Neural crest cell (in vitro differentiated cells): ENCODE measurements around the gene NKAPD1. TPM values are rescaled to one million over a fixed set of nuclear protein-coding genes. Genes with fewer than 3 reads are reported as not detected.
A peak's percentile ranks its signal among the peaks of the same experiment; 100 is the strongest.

Experiments
- DNase-seq: peaks from one replicate; pipeline ENCODE4 v3.0.0; 2021; ENCODE audit warnings: low read depth, mixed read lengths, low spot score
- H3K27ac Mint-ChIP-seq: one replicate; pipeline ENCODE4 v1.8.0; 2021; ENCODE audit warnings: mild to moderate bottlenecking, mixed read lengths; ENCODE audit not compliant: unreplicated experiment
- H3K27me3 Mint-ChIP-seq: 2 replicates; pipeline ENCODE4 v1.8.0; 2021; ENCODE audit warnings: low read depth, mild to moderate bottlenecking, mixed read lengths
- H3K36me3 Mint-ChIP-seq: 2 replicates; pipeline ENCODE4 v1.8.0; 2021; ENCODE audit warnings: low read depth, mild to moderate bottlenecking, mixed read lengths
- H3K4me1 Mint-ChIP-seq: 2 replicates; pipeline ENCODE4 v1.8.0; 2021; ENCODE audit warnings: mixed read lengths
- H3K4me3 Mint-ChIP-seq: one replicate; pipeline ENCODE4 v1.8.0; 2021; ENCODE audit warnings: mild to moderate bottlenecking, mixed read lengths
- H3K9me3 Mint-ChIP-seq: 2 replicates; pipeline ENCODE4 v1.8.0; 2021; ENCODE audit warnings: mixed read lengths
- total RNA-seq: library from RNA; stranded (reverse); gene quantifications from 2 replicates; pipeline ENCODE4 v1.2.1, GENCODE V29; 2021
- TF ChIP-seq, protein P1 (sequence below): fragments of 200-600 bp; sonication (generic); conservative IDR thresholded peaks from 2 replicates; pipeline ENCODE4 v1.5.0; 2021; ENCODE audit warnings: antibody characterized with exemption, mild to moderate bottlenecking

NKAPD1 gene
- total RNA-seq, 1 donor from 2014 or later: 33.1 TPM

DNA sequence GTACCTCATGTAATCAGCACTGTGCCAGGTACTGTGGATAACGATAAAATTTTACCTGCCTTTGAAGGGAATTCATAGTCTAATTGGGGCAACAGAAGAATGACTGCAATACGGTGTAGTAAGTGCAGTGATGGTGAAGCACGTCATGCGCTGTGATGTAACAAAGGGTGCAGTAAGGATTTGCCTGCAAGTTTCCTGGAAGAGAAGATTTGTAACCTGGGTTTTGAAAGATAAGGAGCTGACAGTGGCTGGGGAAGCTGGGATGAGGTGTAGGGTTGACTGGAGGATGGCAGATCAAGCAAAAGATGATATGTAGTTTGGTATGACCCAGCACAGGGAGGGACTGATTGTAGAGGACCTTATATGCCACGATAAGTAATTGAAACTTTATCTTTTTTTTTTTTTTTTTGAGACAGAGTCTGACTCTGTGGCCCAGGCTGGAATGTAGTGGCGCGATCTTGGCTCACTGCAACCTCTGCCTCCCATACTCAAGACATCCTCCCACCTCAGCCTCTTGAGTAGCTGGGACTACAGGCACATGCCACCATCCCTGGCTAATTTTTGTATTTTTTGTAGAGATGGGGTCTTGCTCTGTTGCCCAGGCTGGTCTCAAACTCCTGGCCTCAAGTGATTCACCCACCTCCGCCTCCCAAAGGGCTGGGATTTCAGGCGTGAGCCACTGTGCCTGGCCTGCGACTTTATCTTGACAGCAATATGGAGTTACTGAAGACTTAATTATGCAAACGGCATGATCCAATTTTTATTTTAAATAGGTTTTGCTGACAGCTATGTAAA lies 23.8 kb downstream of the NKAPD1 start:
- Mint-ChIP-seq H3K9me3 (no peaks in the 10 kb centered on the region), H3K4me3 (no peak overlapping the region), H3K27me3 (no peaks in the 10 kb centered on the region), H3K27ac (no peak overlapping the region), H3K4me1 (no peaks in the 10 kb centered on the region), H3K36me3 (peaks cover 3% of the 10 kb centered on the region)
- no peak for DNase-seq
- TF ChIP-seq, protein P1, sequence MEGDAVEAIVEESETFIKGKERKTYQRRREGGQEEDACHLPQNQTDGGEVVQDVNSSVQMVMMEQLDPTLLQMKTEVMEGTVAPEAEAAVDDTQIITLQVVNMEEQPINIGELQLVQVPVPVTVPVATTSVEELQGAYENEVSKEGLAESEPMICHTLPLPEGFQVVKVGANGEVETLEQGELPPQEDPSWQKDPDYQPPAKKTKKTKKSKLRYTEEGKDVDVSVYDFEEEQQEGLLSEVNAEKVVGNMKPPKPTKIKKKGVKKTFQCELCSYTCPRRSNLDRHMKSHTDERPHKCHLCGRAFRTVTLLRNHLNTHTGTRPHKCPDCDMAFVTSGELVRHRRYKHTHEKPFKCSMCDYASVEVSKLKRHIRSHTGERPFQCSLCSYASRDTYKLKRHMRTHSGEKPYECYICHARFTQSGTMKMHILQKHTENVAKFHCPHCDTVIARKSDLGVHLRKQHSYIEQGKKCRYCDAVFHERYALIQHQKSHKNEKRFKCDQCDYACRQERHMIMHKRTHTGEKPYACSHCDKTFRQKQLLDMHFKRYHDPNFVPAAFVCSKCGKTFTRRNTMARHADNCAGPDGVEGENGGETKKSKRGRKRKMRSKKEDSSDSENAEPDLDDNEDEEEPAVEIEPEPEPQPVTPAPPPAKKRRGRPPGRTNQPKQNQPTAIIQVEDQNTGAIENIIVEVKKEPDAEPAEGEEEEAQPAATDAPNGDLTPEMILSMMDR: no peak

DNA sequence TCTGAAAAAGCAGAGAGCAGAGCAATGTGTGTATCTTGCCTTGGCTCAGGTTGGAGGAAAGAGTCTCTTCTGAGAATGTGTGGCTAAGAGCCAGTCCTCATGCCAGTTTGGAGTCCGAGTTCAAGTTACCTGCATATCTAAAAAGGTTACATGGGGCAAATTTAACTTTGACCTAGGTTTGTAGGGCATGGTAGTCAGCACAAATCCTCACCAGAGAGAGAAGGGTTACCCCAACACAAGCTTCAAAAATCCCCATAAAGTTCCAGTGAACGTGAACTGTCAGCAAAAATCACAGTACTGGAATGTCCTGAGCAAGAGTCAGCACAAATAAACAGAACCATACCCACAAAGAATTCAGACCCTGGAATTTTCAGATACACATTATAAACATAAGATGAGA lies 26.4 kb downstream of the NKAPD1 start:
- no peaks in the 10 kb centered on the region for H3K4me1 Mint-ChIP-seq
- no peak overlapping the region for H3K27ac Mint-ChIP-seq
- DNase-seq: no peak
- no peak overlapping the region for H3K4me3 Mint-ChIP-seq
- no peaks in the 10 kb centered on the region for H3K36me3 Mint-ChIP-seq
- H3K27me3 Mint-ChIP-seq: no peaks in the 10 kb centered on the region
- no peaks in the 10 kb centered on the region for H3K9me3 Mint-ChIP-seq
- TF ChIP-seq, protein P1: no peak

DNA sequence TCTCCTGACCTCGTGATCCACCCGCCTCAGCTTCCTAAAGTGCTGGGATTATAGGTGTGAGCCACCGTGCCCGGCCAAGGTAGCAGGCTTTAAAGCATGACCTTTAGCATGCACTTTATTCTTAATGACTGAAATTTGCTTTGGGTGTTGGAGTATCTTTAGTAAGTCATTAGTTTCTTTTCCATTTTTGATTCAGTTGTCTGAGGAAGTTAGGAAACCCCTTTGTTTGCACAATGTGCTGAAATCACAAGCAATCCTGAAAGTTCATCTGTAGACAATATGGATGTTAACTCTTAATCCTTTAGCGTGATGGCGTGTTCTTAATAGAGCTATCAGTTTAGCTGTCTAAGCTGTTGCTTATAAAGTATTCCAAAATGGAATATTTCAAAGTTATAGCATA lies 29.3 kb downstream of the NKAPD1 start:
- TF ChIP-seq, protein P1: no peak
- H3K27me3 Mint-ChIP-seq: no peaks in the 10 kb centered on the region
- DNase-seq: no peak
- no peaks in the 10 kb centered on the region for H3K4me1 Mint-ChIP-seq
- no peak overlapping the region for H3K27ac Mint-ChIP-seq
- H3K4me3 Mint-ChIP-seq: no peak overlapping the region
- no peaks in the 10 kb centered on the region for H3K36me3 Mint-ChIP-seq
- H3K9me3 Mint-ChIP-seq: no peaks in the 10 kb centered on the region

DNA sequence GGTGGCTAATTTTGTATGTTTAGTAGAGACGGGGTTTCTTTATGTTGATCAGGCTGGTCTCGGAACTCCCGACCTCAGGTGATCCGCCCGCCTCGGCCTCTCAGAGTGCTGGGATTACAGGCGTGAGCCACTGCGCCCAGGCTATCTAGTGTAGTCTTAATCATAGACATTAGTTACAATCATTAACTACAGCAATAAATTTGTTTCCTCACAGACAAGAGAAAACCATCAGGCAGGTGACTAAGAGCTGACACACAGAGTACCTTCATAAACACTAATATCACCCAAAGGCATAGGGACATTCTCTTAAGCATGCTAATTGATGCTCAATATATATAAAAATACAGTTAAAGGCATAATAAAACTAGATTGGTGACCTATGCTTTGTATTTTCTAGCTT lies 32.0 kb downstream of the NKAPD1 start:
- peaks cover 4% of the 10 kb centered on the region for H3K9me3 Mint-ChIP-seq
- peaks cover 2% of the 10 kb centered on the region for H3K36me3 Mint-ChIP-seq
- no peak overlapping the region for H3K27ac Mint-ChIP-seq
- no peaks in the 10 kb centered on the region for H3K27me3 Mint-ChIP-seq
- H3K4me1 Mint-ChIP-seq: no peaks in the 10 kb centered on the region
- no peak overlapping the region for H3K4me3 Mint-ChIP-seq
- no peak for DNase-seq
- TF ChIP-seq, protein P1: no peak

DNA sequence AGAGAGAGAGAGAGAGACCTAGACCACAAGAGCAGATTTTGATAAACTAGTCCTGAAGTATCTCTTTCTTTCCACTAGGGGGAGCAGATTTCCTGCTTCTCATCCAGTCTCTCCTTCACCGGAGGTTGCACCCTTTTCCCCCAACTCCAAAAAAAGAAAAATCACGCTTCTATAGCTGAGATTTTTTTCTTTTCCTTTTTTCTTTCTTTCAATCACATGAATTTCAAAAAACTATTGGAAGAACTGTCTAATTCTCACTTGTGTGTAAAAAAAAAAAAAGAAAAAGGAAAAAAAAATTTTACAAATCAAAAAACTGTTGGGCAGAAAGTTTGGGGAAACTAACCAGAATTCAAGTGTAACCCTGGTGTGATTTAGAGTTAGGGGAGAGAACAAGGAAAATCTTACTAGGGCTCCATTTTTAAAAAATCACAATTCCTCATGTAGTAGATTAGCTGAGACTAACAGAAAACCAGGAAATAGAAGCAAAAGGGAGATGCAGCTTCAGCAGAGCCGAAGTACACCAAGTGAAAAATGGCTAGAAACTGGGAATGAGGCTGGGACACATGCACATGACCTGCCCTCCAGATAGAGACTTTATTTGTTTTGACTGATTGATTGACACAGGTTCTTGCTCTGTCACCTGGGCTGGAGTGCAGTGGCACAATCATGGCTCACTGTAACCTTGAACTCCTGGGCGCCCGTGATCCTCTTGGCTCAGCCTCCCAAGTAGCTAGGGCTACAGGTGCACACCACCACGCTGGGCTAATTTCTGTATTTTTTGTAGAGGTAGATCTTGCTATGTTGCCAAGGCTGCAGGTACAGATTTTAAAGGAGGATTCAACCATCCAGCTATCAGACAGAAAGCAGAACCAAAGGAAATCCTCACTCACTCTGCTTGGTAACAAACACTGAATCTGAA lies 39.7 kb downstream of the NKAPD1 start:
- Mint-ChIP-seq H3K27ac (no peak overlapping the region), H3K27me3 (no peaks in the 10 kb centered on the region), H3K36me3 (peaks cover 2% of the 10 kb centered on the region), H3K4me3 (no peak overlapping the region), H3K4me1 (no peaks in the 10 kb centered on the region), H3K9me3 (peaks cover 4% of the 10 kb centered on the region)
- DNase-seq: no peak
- TF ChIP-seq, protein P1: peak; percentile 81
